GM10266 (cell line): Measurements from ENCODE around the gene SLC12A9.
"Not testable (repeated sequence)": the region's sequence is repeated elsewhere in the genome, so short reads cannot be mapped to it uniquely, and the experiment has no call there.

Source experiments
- DNase-seq: peaks from one replicate; pipeline ENCODE4 v3.0.0; 2012; ENCODE audit errors: extremely low spot score
- CTCF ChIP-seq: IDR thresholded peaks from 2 replicates; pipeline ENCODE4 v1.5.1; 2012; ENCODE audit warnings: mild to moderate bottlenecking, low read depth; ENCODE audit not compliant: control insufficient read depth, insufficient read depth; ENCODE audit errors: missing control alignments

The SLC12A9 gene

DNA sequence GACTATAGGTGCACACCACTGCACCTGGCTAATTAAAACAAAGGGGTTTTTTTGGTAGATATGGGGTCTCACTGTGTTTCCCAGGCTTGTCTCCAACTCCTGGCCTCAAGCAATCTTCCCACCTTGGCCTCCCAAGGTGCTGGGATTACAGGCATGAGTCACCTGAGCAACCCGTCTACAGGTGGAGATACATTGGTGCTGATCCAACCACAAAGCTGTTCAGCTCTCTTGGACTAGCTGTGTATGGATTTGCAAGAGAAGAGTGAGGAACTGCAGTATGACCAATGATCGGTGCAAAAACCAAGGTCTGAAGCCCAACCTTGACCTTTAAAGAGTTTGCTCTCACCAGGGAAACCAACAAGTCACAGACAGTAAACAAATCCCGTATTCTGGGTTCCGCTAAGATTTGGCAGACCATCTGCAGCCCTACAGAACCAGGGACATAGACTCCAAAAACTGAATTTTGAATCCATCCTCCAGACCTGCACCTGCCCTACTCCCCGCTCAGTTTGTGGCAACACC is 44.1 kb upstream of the SLC12A9 start:
- DNase-seq = no peak
- no peak for TF ChIP-seq CTCF

DNA sequence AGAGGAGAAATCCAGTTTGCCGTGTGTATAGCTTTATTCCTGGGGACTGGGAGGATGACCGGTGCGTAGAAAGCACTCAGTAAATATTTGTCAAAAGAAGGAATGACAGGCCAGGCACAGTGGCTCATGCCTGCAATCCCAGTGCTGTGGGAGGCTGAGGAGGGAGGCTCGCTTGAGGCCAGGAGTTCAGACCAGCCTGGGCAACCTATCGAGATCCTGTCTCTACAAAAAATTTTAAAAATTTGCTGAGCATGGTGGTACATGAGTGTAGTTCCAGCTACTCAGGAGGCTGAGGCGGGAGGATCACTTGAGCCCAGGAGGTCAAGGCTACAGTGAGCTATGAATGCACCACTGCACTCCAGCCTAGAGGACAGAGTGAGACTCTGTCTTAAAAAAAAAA is 41.0 kb upstream of the SLC12A9 start:
- no peak for DNase-seq
- no peak for TF ChIP-seq CTCF

DNA sequence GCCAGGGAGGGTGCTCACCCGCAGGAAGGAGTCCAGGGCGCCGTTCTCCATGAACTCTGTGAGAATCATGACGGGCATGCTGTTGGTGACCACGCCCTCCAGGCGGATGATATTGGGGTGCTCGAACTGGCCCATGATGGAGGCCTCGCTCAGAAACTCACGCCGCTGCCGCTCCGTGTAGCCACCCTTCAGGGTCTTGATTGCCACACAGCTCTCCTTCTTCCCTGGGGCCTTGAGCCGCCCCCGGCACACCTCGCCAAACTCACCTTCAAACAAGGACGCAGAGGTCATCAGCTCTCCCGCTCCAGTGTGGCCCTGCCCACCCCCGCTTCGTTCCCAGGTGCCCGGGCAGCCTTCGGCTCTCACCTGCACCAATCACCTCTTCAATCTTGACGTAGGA is 39.8 kb upstream of the SLC12A9 start:
- DNase-seq = no peak
- no peak for TF ChIP-seq CTCF

GRCh38 chr7:100816515-100816914 is 36.0 kb upstream of the SLC12A9 start:
- DNase-seq = not testable (repeated sequence)

GRCh38 chr7:100817097-100817496 is 35.4 kb upstream of the SLC12A9 start:
- no peak for DNase-seq
- no peak for TF ChIP-seq CTCF

DNA sequence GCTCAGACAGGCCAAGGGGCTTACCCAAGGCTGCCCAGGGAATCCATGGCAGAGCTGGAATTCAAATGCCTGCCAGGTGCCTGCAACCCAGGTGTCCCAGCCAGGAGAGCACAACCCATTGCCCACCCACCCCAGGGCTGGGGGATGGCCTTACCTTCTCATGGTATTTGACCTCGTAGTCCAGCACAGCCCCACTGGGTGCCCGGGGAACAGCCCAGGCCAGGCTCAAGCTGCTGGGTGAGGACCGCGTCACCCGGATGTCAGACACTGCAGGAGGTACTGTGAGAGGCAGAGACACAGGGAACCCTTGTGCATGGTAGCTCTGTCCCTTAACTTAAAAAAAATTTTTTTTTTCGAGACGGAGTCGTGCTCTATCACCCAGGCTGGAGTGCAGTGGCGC is 34.1 kb upstream of the SLC12A9 start:
- DNase-seq = no peak
- no peak for TF ChIP-seq CTCF

DNA sequence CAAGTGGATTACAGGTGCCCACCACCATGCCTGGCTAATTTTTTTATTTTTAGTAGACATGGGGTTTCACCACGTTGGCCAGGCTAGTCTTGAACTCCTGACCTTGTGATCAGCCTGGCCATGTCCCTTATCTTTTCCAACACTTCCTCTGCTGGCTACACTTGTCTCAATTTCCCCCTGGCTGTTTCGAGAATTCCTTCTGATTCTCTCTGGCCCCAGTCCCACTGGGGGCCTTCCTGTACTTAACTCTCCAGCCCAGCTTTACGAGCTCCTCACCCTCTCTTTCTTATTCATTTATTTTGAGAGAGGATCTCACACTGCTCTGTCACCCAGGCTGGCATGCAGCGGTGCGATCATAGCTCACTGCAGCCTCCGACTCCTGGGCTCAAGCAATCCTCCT is 33.7 kb upstream of the SLC12A9 start:
- no peak for TF ChIP-seq CTCF
- no peak for DNase-seq

GRCh38 chr7:100819586-100819985 is 32.9 kb upstream of the SLC12A9 start:
- DNase-seq = no peak
- TF ChIP-seq CTCF = no peak
